GM21447 (cell line): ENCODE data around the gene KIF6.

Experiments used
- ATAC-seq: cut with Tn5 transposase; IDR thresholded peaks from one replicate; pipeline ENCODE4 v1.9.1; 2021; ENCODE audit not compliant: unreplicated experiment

Gene KIF6

GRCh38 chr6:39466631-39467030 is 258.6 kb downstream of the KIF6 start:
- ATAC-seq: no peak

- no peak for ATAC-seq
These were observed 259.7 kb downstream of the KIF6 start for GRCh38 chr6:39465539-39465938.

- no peak for ATAC-seq
These were observed 261.1 kb downstream of the KIF6 start for GRCh38 chr6:39464067-39464466.

- no peak for ATAC-seq
These were observed 271.2 kb downstream of the KIF6 start for GRCh38 chr6:39453956-39454524.

GRCh38 chr6:39453241-39453640 is 272.0 kb downstream of the KIF6 start:
- no peak for ATAC-seq

- ATAC-seq: no peak
These were observed 272.7 kb downstream of the KIF6 start for GRCh38 chr6:39452306-39453145.

GRCh38 chr6:39451831-39452230 is 273.4 kb downstream of the KIF6 start:
- ATAC-seq: no peak

- no peak for ATAC-seq
These were observed 276.2 kb downstream of the KIF6 start for GRCh38 chr6:39449022-39449421.

- no peak for ATAC-seq
These were observed 278.3 kb downstream of the KIF6 start for GRCh38 chr6:39446909-39447308.

GRCh38 chr6:39445667-39446066 is 279.5 kb downstream of the KIF6 start:
- no peak for ATAC-seq

GRCh38 chr6:39444479-39445019 is 280.7 kb downstream of the KIF6 start:
- ATAC-seq: no peak

- ATAC-seq: no peak
These were observed 283.2 kb downstream of the KIF6 start for GRCh38 chr6:39441986-39442385.

- ATAC-seq: no peak
These were observed 283.9 kb downstream of the KIF6 start for GRCh38 chr6:39441301-39441700.

GRCh38 chr6:39440039-39440426 is 285.2 kb downstream of the KIF6 start:
- no peak for ATAC-seq

- ATAC-seq: no peak
These were observed 285.7 kb downstream of the KIF6 start for GRCh38 chr6:39439342-39440038.

- ATAC-seq: no peak
These were observed 291.6 kb downstream of the KIF6 start for GRCh38 chr6:39433630-39434029.

- ATAC-seq: no peak
These were observed 292.7 kb downstream of the KIF6 start for GRCh38 chr6:39432330-39433025.

GRCh38 chr6:39430871-39431523 is 294.2 kb downstream of the KIF6 start:
- no peak for ATAC-seq

- ATAC-seq: no peak
These were observed 294.8 kb downstream of the KIF6 start for GRCh38 chr6:39430446-39430845.

GRCh38 chr6:39428816-39429215 is 296.4 kb downstream of the KIF6 start:
- no peak for ATAC-seq

GRCh38 chr6:39428152-39428551 is 297.1 kb downstream of the KIF6 start:
- no peak for ATAC-seq
